Hippocampal formation (tissue), 2 donors: ENCODE results near the gene CD180.
A peak's percentile ranks its signal among the peaks of the same experiment; 100 is the strongest.

Experiments
- DNase-seq, 2 donors: peaks; one replicate each; lab custom pipeline; 2025; lab: John Stamatoyannopoulos, UW

CD180 gene

GRCh38 chr5:67196537-67197059, at the start of gene CD180:
Gene CD180 (minus strand): TSS chr5:67196799. CDS start chr5:67196641, 158 bp downstream.
- DNase-seq: peak; percentile 73 to 83

GRCh38 chr5:67246108-67246507, 49.5 kb upstream of the CD180 start:
- peak in 1 of 2 donors; percentile 93 for DNase-seq

- no peak for DNase-seq
These were observed 48.8 kb upstream of the CD180 start for GRCh38 chr5:67245259-67245846.

- no peak for DNase-seq
These were observed 47.8 kb upstream of the CD180 start for GRCh38 chr5:67244345-67244793.

GRCh38 chr5:67243944-67244343, 47.3 kb upstream of the CD180 start:
- no peak for DNase-seq

GRCh38 chr5:67243349-67243748, 46.8 kb upstream of the CD180 start:
- DNase-seq: no peak

GRCh38 chr5:67241326-67241725, 44.7 kb upstream of the CD180 start:
- no peak for DNase-seq

- DNase-seq: no peak
These were observed 44.2 kb upstream of the CD180 start for GRCh38 chr5:67240846-67241245.

GRCh38 chr5:67240065-67240464, 43.5 kb upstream of the CD180 start:
- no peak for DNase-seq

- no peak for DNase-seq
These were observed 41.6 kb upstream of the CD180 start for GRCh38 chr5:67238191-67238590.

- no peak for DNase-seq
These were observed 39.0 kb upstream of the CD180 start for GRCh38 chr5:67235399-67236110.

- no peak for DNase-seq
These were observed 38.1 kb upstream of the CD180 start for GRCh38 chr5:67234671-67235176.

- no peak for DNase-seq
These were observed 36.5 kb upstream of the CD180 start for GRCh38 chr5:67233075-67233474.

- no peak for DNase-seq
These were observed 26.6 kb upstream of the CD180 start for GRCh38 chr5:67223211-67223610.

- no peak for DNase-seq
These were observed 25.8 kb upstream of the CD180 start for GRCh38 chr5:67222243-67223025.

GRCh38 chr5:67221487-67222242, 25.1 kb upstream of the CD180 start:
- no peak for DNase-seq

- DNase-seq: no peak
These were observed 20.0 kb upstream of the CD180 start for GRCh38 chr5:67216564-67216963.

GRCh38 chr5:67215519-67216471, 19.2 kb upstream of the CD180 start:
- peak in 1 of 2 donors; percentile 48 for DNase-seq

GRCh38 chr5:67214707-67215447, 18.3 kb upstream of the CD180 start:
- no peak for DNase-seq

- no peak for DNase-seq
These were observed 17.4 kb upstream of the CD180 start for GRCh38 chr5:67214036-67214435.
